Adrenal gland (tissue), 12 donors: Measurements from ENCODE around the gene DCAF7. TPM values are rescaled to one million over a fixed set of nuclear protein-coding genes. Genes with fewer than 3 reads are reported as not detected.
A peak's percentile ranks its signal among the peaks of the same experiment; 100 is the strongest.

ENCODE experiments used
- DNase-seq, 7 donors: peaks; one replicate each; pipeline ENCODE4 v3.0.0-alpha.2; 2019 to 2020
- H3K27ac ChIP-seq, 5 donors: fragments of 200-600 bp; sonication (generic) in 4 of 5; 1 replicate in 3 of 5; 2 replicates in 2 of 5; pipeline versions ENCODE4 v1.5.1 to v1.8.0; 2016 to 2020; ENCODE audit warnings: mild to moderate bottlenecking in 1 of 5
- H3K27me3 ChIP-seq: fragments of 200-600 bp; 2 replicates; pipeline ENCODE4 v1.8.0; 2021
- H3K36me3 ChIP-seq, 2 donors: fragments of 200-600 bp; replicated peaks in 1 of 2; 1 replicate in 1 of 2; 2 replicates in 1 of 2; pipeline versions ENCODE4 v1.5.1 to v1.8.0; 2018 to 2022
- H3K4me1 ChIP-seq, 2 donors: fragments of 200-600 bp; replicated peaks in 1 of 2; 1 replicate in 1 of 2; 2 replicates in 1 of 2; pipeline versions ENCODE4 v1.5.1 to v1.8.0; 2018 to 2021
- H3K4me3 ChIP-seq, 4 donors: fragments of 200-600 bp; sonication (generic) in 3 of 4; one replicate each; pipeline ENCODE4 v1.5.1; 2016 to 2018
- H3K9me3 ChIP-seq, 3 donors: fragments of 200-600 bp; sonication (generic) in 1 of 3; replicated peaks in 1 of 3; 1 replicate in 2 of 3; 2 replicates in 1 of 3; pipeline versions ENCODE4 v1.5.1 to v1.8.0; 2016 to 2021
- CTCF ChIP-seq, 6 experiments: fragments of 450-650 bp in 4 of 6; fragments of 200-600 bp in 2 of 6; sonication (generic) in 1 of 6; IDR thresholded peaks; 1 replicate in 5 of 6; 2 replicates in 1 of 6; pipeline versions ENCODE4 v1.5.1 to v1.8.0; 2016 to 2021; ENCODE audit warnings: antibody characterized with exemption in 6 of 6, mild to moderate bottlenecking in 2 of 6, moderate library complexity in 1 of 6
- POLR2A ChIP-seq, 2 donors: fragments of 450-650 bp; IDR thresholded peaks; one replicate each; pipeline ENCODE4 v1.6.1; 2017; ENCODE audit warnings: antibody characterized with exemption in 2 of 2, mild to moderate bottlenecking in 2 of 2, moderate library complexity in 1 of 2
- WGBS, 4 donors: extraction: QIAGEN DNeasy Blood & Tissue Kit in 2 of 4; methylation state at CpG; one replicate each; pipeline versions ENCODE4 v1.1.5 to v1.1.7; 2013 to 2017; 5-methylcytosine and 5-hydroxymethylcytosine counted together
- intact Hi-C, 2 donors: fragments of 100-400 bp; cut with DNase I; formaldehyde crosslinking; loops; one replicate each; pipeline versions ENCODE4 v1.14.1 to v1.15.0; 2022 to 2023
- polyA plus RNA-seq, 3 donors: library from polyadenylated mRNA; stranded (reverse); fragments of 200-250 nt in 2 of 3; fragments of 350-450 nt in 1 of 3; fragmentation: Illumina TruSeq in 1 of 3; extraction: RNeasy Lipid Tissue Mini Kit (QIAGEN cat#74804) in 1 of 3; gene quantifications; one replicate each; pipeline ENCODE4 v1.2.3, GENCODE V29; 2013 to 2014
- total RNA-seq, 9 donors: library from RNA; depleted of rRNA in 4 of 9; stranded (reverse); fragments of >200 nt in 4 of 9; fragments of 120-200 nt in 1 of 9; fragmentation: NEBNext Ultra II Directional in 1 of 9; extraction: Animal tissue kit (Norgen Biotek cat#: 25700) in 1 of 9; gene quantifications; one replicate each; pipeline versions ENCODE4 v1.1.0 to v1.2.4, GENCODE V29; 2013 to 2023
- donor health status: healthy with polysubstance abuse.
- donor health status: Bipolar disorder and iron deficiency.
- donor health status: DM: yes; HTN: yes; CAD: no.
- donor health status: DM: no; HTN: no; CAD: no.
- donor health status: DM: no; HTN: no; CAD: no.
- donor health status: DM: yes; HTN: yes; CAD: no.

Gene DCAF7
- total and polyA plus RNA-seq, 12 donors: 12.2 to 69.8 (median 48.2) TPM

GRCh38 chr17:63543822-63544420, 6.4 kb upstream of the DCAF7 start:
- DNase-seq: peak in 1 of 7 donors; percentile 6
- intact Hi-C loops: no loop called here

GRCh38 chr17:63544467-63545301, 5.6 kb upstream of the DCAF7 start:
- Histone ChIP-seq H3K27me3 (no peaks in the 10 kb centered on the region), H3K4me1 (peaks cover 0 to 9% of the 10 kb centered on the region in 2 donors), H3K27ac (no peak overlapping the region), H3K4me3 (no peak overlapping the region), H3K36me3 (no peaks in the 10 kb centered on the region), H3K9me3 (no peaks in the 10 kb centered on the region)
- TF ChIP-seq POLR2A (IDR thresholded peaks at IDR 0.05) (no peak), CTCF (IDR thresholded peaks at IDR 0.05) (no peak)
- 80 to 88% (median 86%) methylated on average over 9 to 13 of the region's 13 CpGs for WGBS, 4 donors
- intact Hi-C loops: no loop called here
- DNase-seq: peak in 1 of 7 donors; percentile 10

More at GRCh38 chr17:63543822-63544420, 6.4 kb upstream of the DCAF7 start:
- Histone ChIP-seq H3K27me3 (peaks cover under 1% of the 10 kb centered on the region), H3K27ac (no peak overlapping the region), H3K4me1 (peaks cover 0 to 1% of the 10 kb centered on the region in 2 donors), H3K36me3 (no peaks in the 10 kb centered on the region), H3K4me3 (no peak overlapping the region), H3K9me3 (no peaks in the 10 kb centered on the region)
- TF ChIP-seq POLR2A (IDR thresholded peaks at IDR 0.05): no peak
- no peak for TF ChIP-seq CTCF (IDR thresholded peaks at IDR 0.05)

GRCh38 chr17:63546308-63547082, 3.8 kb upstream of the DCAF7 start:
- 88 to 96% (median 91%) methylated on average over 9 of the region's 9 CpGs for WGBS, 4 donors
- peak in 1 of 7 donors; percentile 6 for DNase-seq
- intact Hi-C loops: no loop called here

More at GRCh38 chr17:63546308-63547082, 3.8 kb upstream of the DCAF7 start:
- no peaks in the 10 kb centered on the region for H3K36me3 ChIP-seq
- H3K4me1 ChIP-seq: peaks cover 0 to 10% of the 10 kb centered on the region in 2 donors
- no peak overlapping the region for H3K4me3 ChIP-seq
- H3K27ac ChIP-seq: no peak overlapping the region
- H3K27me3 ChIP-seq: no peaks in the 10 kb centered on the region
- H3K9me3 ChIP-seq: no peaks in the 10 kb centered on the region
- TF ChIP-seq POLR2A (IDR thresholded peaks at IDR 0.05) (no peak), CTCF (IDR thresholded peaks at IDR 0.05) (no peak)
